PC-9 (cell line): ENCODE results near the gene RASAL3.

Source experiments
- CTCF ChIP-seq: fragments of 200-600 bp; sonication (generic); conservative IDR thresholded peaks from 2 replicates; pipeline ENCODE4 v1.6.1; 2017; ENCODE audit warnings: mixed run types, antibody characterized with exemption, mild to moderate bottlenecking, moderate library complexity
- EZH2 ChIP-seq: fragments of 200-600 bp; sonication (generic); IDR thresholded peaks from 2 replicates; pipeline ENCODE4 v1.8.0; 2017; ENCODE audit warnings: antibody characterized with exemption, low read depth

DNA sequence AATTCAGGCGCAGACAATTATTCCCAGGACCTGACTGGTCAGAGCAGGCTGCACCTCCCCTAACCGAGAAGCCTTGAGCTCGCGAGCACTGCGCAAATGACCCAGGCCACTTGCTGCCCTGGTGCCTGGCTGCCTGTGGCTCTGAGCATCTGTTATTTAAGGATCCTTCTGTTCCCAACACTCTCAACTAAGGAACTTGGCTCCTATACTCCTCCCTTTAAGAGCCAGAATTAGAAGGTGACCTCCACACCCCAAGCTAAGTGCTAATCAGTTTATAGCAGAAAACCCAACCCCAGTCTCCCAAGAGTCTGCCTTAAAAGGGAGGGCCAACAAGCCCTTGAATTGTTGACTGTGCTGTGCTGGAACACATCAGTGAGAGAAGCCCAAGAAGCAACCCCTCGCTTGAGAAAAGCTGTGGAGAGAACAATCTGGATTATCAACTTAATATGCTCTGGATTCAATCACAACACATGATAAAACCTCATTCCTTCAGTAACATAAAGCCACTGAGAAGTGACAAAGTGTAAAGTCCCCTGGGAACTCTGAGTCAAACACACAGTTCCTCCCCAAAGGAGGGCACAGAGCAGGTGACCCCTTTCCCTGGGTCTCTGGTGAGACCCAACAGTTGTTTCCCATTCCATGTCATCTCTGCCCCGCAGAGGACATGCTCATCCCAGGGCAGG, 60.1 kb downstream of the RASAL3 start:
- TF ChIP-seq CTCF (no peak), EZH2 (no peak)
